Testis (tissue), 2 donors: ENCODE results near the gene FBXL7.

Experiments
- CTCF ChIP-seq, 3 experiments: fragments of 450-650 bp in 2 of 3; fragments of 200-600 bp in 1 of 3; sonication (generic) in 1 of 3; IDR thresholded peaks; one replicate each; pipeline ENCODE4 v1.5.1; 2016 to 2019; ENCODE audit warnings: antibody characterized with exemption in 3 of 3, mild to moderate bottlenecking in 2 of 3, moderate library complexity in 1 of 3
- POLR2A ChIP-seq: fragments of 450-650 bp; IDR thresholded peaks from one replicate; pipeline ENCODE4 v1.6.1; 2017; ENCODE audit warnings: antibody characterized with exemption, mild to moderate bottlenecking, moderate library complexity

DNA sequence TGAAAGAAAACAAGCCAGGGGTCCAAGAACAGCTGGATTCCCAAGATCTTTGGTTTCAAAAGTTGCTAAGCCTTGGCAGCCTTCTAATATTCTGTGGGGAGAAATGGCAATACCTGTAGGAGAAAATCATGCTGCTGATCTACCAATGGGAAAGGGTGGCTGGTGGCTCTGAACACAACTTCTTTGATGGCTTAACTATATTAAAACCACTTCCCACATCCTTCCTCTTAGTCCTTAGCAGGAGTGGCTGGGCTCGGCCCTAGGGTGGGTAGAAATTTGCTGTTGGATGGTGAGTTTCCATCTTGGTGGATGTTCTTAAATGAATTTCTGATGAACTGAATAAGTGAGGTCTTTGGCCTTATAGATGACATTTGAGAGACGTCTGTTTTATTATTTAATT is 19.5 kb upstream of the FBXL7 start:
- TF ChIP-seq CTCF (IDR thresholded peaks at IDR 0.05), result no peak
- TF ChIP-seq POLR2A, result no peak
